Hematopoietic multipotent progenitor cell (in vitro differentiated cells): ENCODE measurements around the gene OR2B2. TPM values are rescaled to one million over a fixed set of nuclear protein-coding genes. Genes with fewer than 3 reads are reported as not detected.
"Not testable (repeated sequence)": the region's sequence is repeated elsewhere in the genome, so short reads cannot be mapped to it uniquely, and the experiment has no call there.

Experiments used
- DNase-seq, 3 donors: peaks; one replicate each; pipeline ENCODE4 v3.0.0-alpha.2; 2011 to 2015; ENCODE audit warnings: low read depth in 2 of 3, low spot score in 2 of 3
- total RNA-seq: library from RNA; depleted of rRNA; stranded (reverse); fragments of >200 nt; gene quantifications from one replicate; pipeline ENCODE4 v1.2.3, GENCODE V29; 2012

OR2B2 gene
- total RNA-seq, result not detected

GRCh38 chr6:27911956-27912446, at the start of gene OR2B2:
TSS of gene OR2B2 (minus strand) at chr6:27912396. CDS start at chr6:27912319, 77 bp downstream.
- no peak for DNase-seq

GRCh38 chr6:27957516-27957915, 45.3 kb upstream of the OR2B2 start:
- DNase-seq, result no peak

GRCh38 chr6:27956941-27957340, 44.7 kb upstream of the OR2B2 start, which contains the start of gene OR2B6:
TSS of gene OR2B6 (plus strand) at chr6:27957241. CDS start at chr6:27957241, 0 bp downstream.
- no peak for DNase-seq

GRCh38 chr6:27951040-27951439, 38.8 kb upstream of the OR2B2 start:
- no peak for DNase-seq

GRCh38 chr6:27948237-27948636, 36.0 kb upstream of the OR2B2 start:
- no peak for DNase-seq

- not testable (repeated sequence) for DNase-seq
Measured at GRCh38 chr6:27943072-27943471, 30.9 kb upstream of the OR2B2 start.

- DNase-seq, result peak in 1 of 3 donors; percentile 29
Measured at GRCh38 chr6:27940766-27941165, 28.6 kb upstream of the OR2B2 start.

- DNase-seq, result no peak
Measured at GRCh38 chr6:27931209-27931608, 19.0 kb upstream of the OR2B2 start.

GRCh38 chr6:27929930-27930329, 17.7 kb upstream of the OR2B2 start:
- DNase-seq, result not testable (repeated sequence)

- not testable (repeated sequence) for DNase-seq
Measured at GRCh38 chr6:27928041-27928440, 15.8 kb upstream of the OR2B2 start.

GRCh38 chr6:27924179-27924578, 12.0 kb upstream of the OR2B2 start:
- no peak for DNase-seq

- no peak for DNase-seq
Measured at GRCh38 chr6:27922949-27923348, 10.8 kb upstream of the OR2B2 start.

- DNase-seq, result no peak
Measured at GRCh38 chr6:27908017-27908416, 4.2 kb downstream of the OR2B2 start.

GRCh38 chr6:27902335-27903314, 9.6 kb downstream of the OR2B2 start:
- DNase-seq, result peak; percentile 83 to 95 (median 90)

GRCh38 chr6:27901801-27902200, 10.4 kb downstream of the OR2B2 start:
- DNase-seq, result no peak

- DNase-seq, result not testable (repeated sequence)
Measured at GRCh38 chr6:27900197-27900596, 12.0 kb downstream of the OR2B2 start.

- no peak for DNase-seq
Measured at GRCh38 chr6:27899543-27899942, 12.7 kb downstream of the OR2B2 start.

GRCh38 chr6:27897580-27898206, 14.5 kb downstream of the OR2B2 start:
- no peak for DNase-seq

- DNase-seq, result no peak
Measured at GRCh38 chr6:27896398-27896796, 15.8 kb downstream of the OR2B2 start.

- DNase-seq, result peak in 2 of 3 donors; percentile 85 to 93
Measured at GRCh38 chr6:27894839-27895762, 17.1 kb downstream of the OR2B2 start.
